HG03565 (cell line): Measurements from ENCODE around the gene PPM1F.

Experiments
- ATAC-seq: cut with Tn5 transposase; IDR thresholded peaks from one replicate; pipeline ENCODE4 v1.9.1; 2021; ENCODE audit warnings: mild to moderate bottlenecking, moderate library complexity; ENCODE audit not compliant: unreplicated experiment

PPM1F gene

GRCh38 chr22:21975854-21976345 is 23.3 kb upstream of the PPM1F start:
- ATAC-seq = no peak

- no peak for ATAC-seq
These were observed 22.6 kb upstream of the PPM1F start for GRCh38 chr22:21975273-21975672.

- no peak for ATAC-seq
These were observed 21.5 kb upstream of the PPM1F start for GRCh38 chr22:21974058-21974649.

- ATAC-seq = no peak
These were observed 20.2 kb upstream of the PPM1F start for GRCh38 chr22:21972806-21973205.

- ATAC-seq = no peak
These were observed 19.7 kb upstream of the PPM1F start for GRCh38 chr22:21972293-21972779.

- no peak for ATAC-seq
These were observed 19.2 kb upstream of the PPM1F start for GRCh38 chr22:21971858-21972275.

GRCh38 chr22:21970800-21971617 is 18.4 kb upstream of the PPM1F start:
- ATAC-seq = no peak

- no peak for ATAC-seq
These were observed 17.6 kb upstream of the PPM1F start for GRCh38 chr22:21970037-21970799.

GRCh38 chr22:21968452-21969129 is 15.9 kb upstream of the PPM1F start:
- no peak for ATAC-seq

- ATAC-seq = no peak
These were observed 15.1 kb upstream of the PPM1F start for GRCh38 chr22:21967693-21968271.

GRCh38 chr22:21966643-21967516 is 14.2 kb upstream of the PPM1F start:
- ATAC-seq = no peak

GRCh38 chr22:21965762-21966288 is 13.2 kb upstream of the PPM1F start:
- ATAC-seq = no peak

GRCh38 chr22:21964918-21965484 is 12.4 kb upstream of the PPM1F start:
- ATAC-seq = no peak

GRCh38 chr22:21964234-21964633 is 11.6 kb upstream of the PPM1F start:
- no peak for ATAC-seq

GRCh38 chr22:21963790-21964211 is 11.2 kb upstream of the PPM1F start:
- ATAC-seq = no peak

GRCh38 chr22:21963286-21963685 is 10.6 kb upstream of the PPM1F start:
- no peak for ATAC-seq

GRCh38 chr22:21962655-21962949 is 10.0 kb upstream of the PPM1F start:
- ATAC-seq = no peak

GRCh38 chr22:21961886-21962654 is 9.4 kb upstream of the PPM1F start:
- ATAC-seq = no peak
